ENCODE data around the gene PRKCH.

PRKCH gene

GRCh38 chr14:61480704-61481285 lies 159.4 kb downstream of the PRKCH start:
- no peak for DNase-seq (ENCODE audit: low spot score)
- TF ChIP-seq CTCF (IDR thresholded peaks at IDR 0.05; ENCODE audit: extremely low read depth, insufficient read depth, missing control alignments), result no peak
- in situ Hi-C loops (cut with MboI; ENCODE audit: low pct_unique_long_range_greater_than_20kb, low sequenced_read_pairs, unreplicated experiment), result no loop called here

- DNase-seq (ENCODE audit: low spot score), result no peak
- TF ChIP-seq CTCF (IDR thresholded peaks at IDR 0.05; ENCODE audit: extremely low read depth, insufficient read depth, missing control alignments), result no peak
- in situ Hi-C loops (cut with MboI; ENCODE audit: low pct_unique_long_range_greater_than_20kb, low sequenced_read_pairs, unreplicated experiment), result no loop called here
Measured at GRCh38 chr14:61481701-61482100, 160.3 kb downstream of the PRKCH start.

GRCh38 chr14:61482348-61483206 lies 161.2 kb downstream of the PRKCH start:
- DNase-seq (ENCODE audit: low spot score), result no peak
- no peak for TF ChIP-seq CTCF (IDR thresholded peaks at IDR 0.05; ENCODE audit: extremely low read depth, insufficient read depth, missing control alignments)
- in situ Hi-C loops (cut with MboI; ENCODE audit: low pct_unique_long_range_greater_than_20kb, low sequenced_read_pairs, unreplicated experiment), result no loop called here

- no peak for DNase-seq (ENCODE audit: low spot score)
- in situ Hi-C loops (cut with MboI; ENCODE audit: low pct_unique_long_range_greater_than_20kb, low sequenced_read_pairs, unreplicated experiment), result no loop called here
- no peak for TF ChIP-seq CTCF (IDR thresholded peaks at IDR 0.05; ENCODE audit: extremely low read depth, insufficient read depth, missing control alignments)
Measured at GRCh38 chr14:61483476-61483875, 162.1 kb downstream of the PRKCH start.

- TF ChIP-seq CTCF (IDR thresholded peaks at IDR 0.05; ENCODE audit: extremely low read depth, insufficient read depth, missing control alignments), result no peak
- in situ Hi-C loops (cut with MboI; ENCODE audit: low pct_unique_long_range_greater_than_20kb, low sequenced_read_pairs, unreplicated experiment), result no loop called here
- no peak for DNase-seq (ENCODE audit: low spot score)
Measured at GRCh38 chr14:61484031-61484430, 162.7 kb downstream of the PRKCH start.

GRCh38 chr14:61484826-61485584 lies 163.6 kb downstream of the PRKCH start:
- in situ Hi-C loops (cut with MboI; ENCODE audit: low pct_unique_long_range_greater_than_20kb, low sequenced_read_pairs, unreplicated experiment), result no loop called here
- TF ChIP-seq CTCF (IDR thresholded peaks at IDR 0.05; ENCODE audit: extremely low read depth, insufficient read depth, missing control alignments), result no peak
- no peak for DNase-seq (ENCODE audit: low spot score)

Data from GM13977 (cell line).